LNCaP clone FGC (cell line): ENCODE data around the gene CAPS.

Source experiments
- DNase-seq: peaks from one replicate; pipeline ENCODE4 v3.0.0-alpha.2; 2011; ENCODE audit warnings: low read depth
- H3K4me3 ChIP-seq: 2 replicates; pipeline ENCODE4 v1.5.1; 2011; ENCODE audit warnings: mild to moderate bottlenecking, low read depth, low read length, control low read depth
- TF ChIP-seq, protein P1 (sequence below): IDR thresholded peaks from 2 replicates; pipeline ENCODE4 v1.5.1; 2012; ENCODE audit warnings: mild to moderate bottlenecking; ENCODE audit not compliant: control insufficient read depth, insufficient read depth; ENCODE audit errors: extremely low read depth

CAPS gene

GRCh38 chr19:5889288-5889971, 24.6 kb upstream of the CAPS start:
- TF ChIP-seq, protein P1, sequence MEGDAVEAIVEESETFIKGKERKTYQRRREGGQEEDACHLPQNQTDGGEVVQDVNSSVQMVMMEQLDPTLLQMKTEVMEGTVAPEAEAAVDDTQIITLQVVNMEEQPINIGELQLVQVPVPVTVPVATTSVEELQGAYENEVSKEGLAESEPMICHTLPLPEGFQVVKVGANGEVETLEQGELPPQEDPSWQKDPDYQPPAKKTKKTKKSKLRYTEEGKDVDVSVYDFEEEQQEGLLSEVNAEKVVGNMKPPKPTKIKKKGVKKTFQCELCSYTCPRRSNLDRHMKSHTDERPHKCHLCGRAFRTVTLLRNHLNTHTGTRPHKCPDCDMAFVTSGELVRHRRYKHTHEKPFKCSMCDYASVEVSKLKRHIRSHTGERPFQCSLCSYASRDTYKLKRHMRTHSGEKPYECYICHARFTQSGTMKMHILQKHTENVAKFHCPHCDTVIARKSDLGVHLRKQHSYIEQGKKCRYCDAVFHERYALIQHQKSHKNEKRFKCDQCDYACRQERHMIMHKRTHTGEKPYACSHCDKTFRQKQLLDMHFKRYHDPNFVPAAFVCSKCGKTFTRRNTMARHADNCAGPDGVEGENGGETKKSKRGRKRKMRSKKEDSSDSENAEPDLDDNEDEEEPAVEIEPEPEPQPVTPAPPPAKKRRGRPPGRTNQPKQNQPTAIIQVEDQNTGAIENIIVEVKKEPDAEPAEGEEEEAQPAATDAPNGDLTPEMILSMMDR, result no peak
- H3K4me3 ChIP-seq, result no peak overlapping the region
- no peak for DNase-seq

- TF ChIP-seq, protein P1, result no peak
- no peak for DNase-seq
Observed at GRCh38 chr19:5890099-5890498, 24.0 kb upstream of the CAPS start.

GRCh38 chr19:5891572-5891937, 22.5 kb upstream of the CAPS start:
- H3K4me3 ChIP-seq, result no peak overlapping the region
- no peak for DNase-seq
- TF ChIP-seq, protein P1, result no peak

More at GRCh38 chr19:5890099-5890498, 24.0 kb upstream of the CAPS start:
- no peak overlapping the region for H3K4me3 ChIP-seq

- no peak for DNase-seq
- H3K4me3 ChIP-seq, result no peak overlapping the region
- TF ChIP-seq, protein P1, result peak; percentile 66
Observed at GRCh38 chr19:5891938-5892771, 21.9 kb upstream of the CAPS start.

GRCh38 chr19:5892772-5893275, 21.2 kb upstream of the CAPS start:
- DNase-seq, result no peak
- TF ChIP-seq, protein P1, result no peak

DNA sequence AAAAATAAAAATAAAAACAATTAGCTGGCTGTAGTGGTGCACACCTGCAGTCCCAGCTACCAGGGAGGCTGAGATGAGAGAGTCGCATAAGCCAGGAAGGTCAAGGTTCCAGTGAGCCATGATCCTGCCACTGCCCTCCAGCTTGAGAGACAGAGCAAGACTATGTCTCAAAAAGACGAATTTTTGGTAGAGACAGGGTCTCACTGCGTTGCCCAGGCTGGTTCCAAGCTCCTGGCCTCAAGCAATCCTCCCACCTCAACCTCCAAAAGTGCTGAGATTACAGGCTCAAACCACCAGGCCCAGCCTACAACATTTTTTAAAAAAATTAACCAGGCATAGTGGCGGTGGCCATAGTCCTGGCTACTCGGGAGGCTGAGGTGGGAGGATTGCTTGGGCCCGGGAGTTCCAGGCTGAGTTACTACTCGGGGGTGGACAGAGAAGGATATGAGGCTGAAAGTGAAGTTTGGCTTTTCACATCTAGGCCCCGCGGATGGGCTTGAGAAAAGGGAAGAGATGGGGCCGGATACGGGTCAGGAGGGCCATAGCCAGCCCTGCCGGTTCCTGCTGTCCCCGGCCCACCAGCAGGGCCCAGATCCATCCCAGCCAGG, 20.7 kb upstream of the CAPS start:
- TF ChIP-seq, protein P1, result no peak
- no peak for DNase-seq
- H3K4me3 ChIP-seq, result no peak overlapping the region

More at GRCh38 chr19:5892772-5893275, 21.2 kb upstream of the CAPS start:
- H3K4me3 ChIP-seq, result no peak overlapping the region
